Middle frontal gyrus (tissue), 1 donor: ENCODE data around the gene FAIM2.

Experiments used
- DNase-seq: peaks from one replicate; pipeline ENCODE4 v3.0.0-alpha.2; 2015; ENCODE audit warnings: low spot score; ENCODE audit errors: extremely low spot score

FAIM2 gene

GRCh38 chr12:49897276-49897675, 6.4 kb downstream of the FAIM2 start:
- DNase-seq, result no peak

GRCh38 chr12:49895773-49896172, 7.9 kb downstream of the FAIM2 start:
- no peak for DNase-seq

- no peak for DNase-seq
Measured at GRCh38 chr12:49894751-49895148, 8.9 kb downstream of the FAIM2 start.

- DNase-seq, result no peak
Measured at GRCh38 chr12:49893753-49894750, 9.6 kb downstream of the FAIM2 start.

DNA sequence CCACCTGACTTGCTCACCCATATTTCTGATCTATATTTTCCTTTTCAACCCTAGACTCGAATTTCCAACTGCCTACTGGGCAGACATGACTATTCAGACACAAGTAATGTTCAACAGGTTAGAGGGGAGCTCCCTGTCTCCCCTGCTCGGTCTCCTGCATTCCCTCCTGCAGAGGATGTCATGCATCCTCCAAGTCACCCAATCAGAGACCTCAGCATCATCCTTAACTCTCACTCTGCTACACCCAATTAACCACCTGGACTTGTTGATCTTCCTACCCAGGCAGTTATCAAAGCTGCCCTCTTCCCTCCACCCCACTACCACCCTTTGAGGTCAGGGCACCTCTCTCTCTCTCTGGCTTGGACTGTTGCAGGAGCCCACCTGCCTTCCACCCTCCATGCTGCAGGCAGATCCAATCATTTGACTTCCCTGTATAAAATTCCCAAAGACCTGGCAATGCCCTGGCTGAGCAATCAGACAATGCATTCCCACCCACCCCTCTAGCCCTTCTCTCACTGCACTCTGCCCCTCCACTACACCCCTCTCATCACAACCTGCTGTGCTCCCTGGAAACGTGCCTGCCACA, 10.9 kb downstream of the FAIM2 start:
- no peak for DNase-seq

- no peak for DNase-seq
Measured at GRCh38 chr12:49892084-49892731, 11.5 kb downstream of the FAIM2 start.

- DNase-seq, result no peak
Measured at GRCh38 chr12:49891476-49891875, 12.2 kb downstream of the FAIM2 start.

DNA sequence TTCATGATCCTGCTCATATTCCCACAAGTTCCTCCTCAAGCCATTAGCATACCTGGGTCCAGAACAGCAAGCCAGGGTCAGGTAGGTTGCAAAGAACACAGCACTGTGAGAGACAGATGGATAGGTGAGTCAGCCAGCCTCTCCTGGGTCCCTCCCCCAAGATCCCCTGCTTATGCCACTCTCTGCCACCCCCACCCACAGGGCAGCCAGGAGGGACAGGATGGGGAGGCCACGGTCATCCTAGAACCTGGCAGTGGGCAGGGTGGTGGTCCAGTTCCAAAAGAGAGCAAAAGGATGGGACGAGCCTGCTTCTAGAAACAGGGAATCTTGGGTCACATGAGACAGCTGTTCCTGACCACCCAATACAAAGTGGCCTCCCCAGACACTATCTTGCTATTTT, 12.7 kb downstream of the FAIM2 start:
- DNase-seq, result no peak

- DNase-seq, result no peak
Measured at GRCh38 chr12:49890096-49890461, 13.6 kb downstream of the FAIM2 start.

GRCh38 chr12:49889361-49890095, 14.2 kb downstream of the FAIM2 start:
- no peak for DNase-seq

DNA sequence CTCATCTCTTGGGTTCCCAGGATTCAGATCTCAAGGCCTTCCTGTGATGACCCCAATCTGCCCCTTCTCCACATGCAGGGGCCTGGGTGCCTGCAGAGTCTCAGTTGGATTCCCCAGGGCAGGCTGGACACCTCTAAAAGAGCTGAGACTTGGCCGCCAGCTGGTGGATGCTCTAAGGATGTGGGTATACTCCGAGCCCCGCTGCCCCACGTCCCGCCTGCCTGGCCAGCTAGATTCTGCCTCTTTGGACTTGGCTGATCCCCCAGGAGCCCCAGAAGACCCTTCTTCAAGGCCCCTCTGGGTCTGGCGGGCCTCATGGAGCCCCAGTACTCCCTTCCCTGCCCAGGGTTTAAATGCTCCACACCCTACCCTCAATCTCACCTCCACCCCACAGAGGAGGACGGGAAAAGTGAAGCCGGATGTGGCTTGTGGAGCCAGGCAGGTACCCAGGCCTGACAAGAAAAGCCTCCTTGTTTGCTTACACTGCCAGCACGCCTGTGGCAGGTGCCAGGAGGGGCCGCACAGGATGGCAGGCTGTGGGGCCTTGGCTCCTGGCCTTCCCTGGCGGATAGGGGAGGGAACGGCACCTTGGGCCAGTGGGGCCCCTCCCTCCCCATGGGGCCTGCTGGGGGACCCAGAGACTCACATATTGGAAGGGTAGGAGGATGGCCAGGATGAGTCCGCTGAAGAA, 15.1 kb downstream of the FAIM2 start:
- DNase-seq, result no peak

- DNase-seq, result no peak
Measured at GRCh38 chr12:49887536-49888401, 15.9 kb downstream of the FAIM2 start.

DNA sequence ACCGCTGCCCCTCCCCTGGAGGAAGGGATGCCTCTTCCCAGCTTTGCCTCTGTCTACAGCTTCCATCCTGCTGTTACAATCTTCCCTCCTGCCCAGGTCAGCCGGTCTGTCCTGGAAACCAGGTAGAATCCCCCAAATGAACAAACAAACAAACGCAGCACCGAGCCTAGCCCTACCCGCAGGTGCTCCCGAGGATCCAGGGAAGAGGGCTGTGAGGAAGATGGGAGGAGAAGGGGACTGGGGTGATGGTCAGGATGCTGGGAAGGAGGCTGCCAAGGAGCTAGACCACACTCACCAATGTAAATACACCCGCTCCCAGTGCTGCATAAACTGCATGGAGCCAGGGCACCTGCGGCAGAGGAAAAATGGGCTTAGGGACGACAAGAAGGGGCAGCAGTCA, 16.6 kb downstream of the FAIM2 start:
- no peak for DNase-seq

DNA sequence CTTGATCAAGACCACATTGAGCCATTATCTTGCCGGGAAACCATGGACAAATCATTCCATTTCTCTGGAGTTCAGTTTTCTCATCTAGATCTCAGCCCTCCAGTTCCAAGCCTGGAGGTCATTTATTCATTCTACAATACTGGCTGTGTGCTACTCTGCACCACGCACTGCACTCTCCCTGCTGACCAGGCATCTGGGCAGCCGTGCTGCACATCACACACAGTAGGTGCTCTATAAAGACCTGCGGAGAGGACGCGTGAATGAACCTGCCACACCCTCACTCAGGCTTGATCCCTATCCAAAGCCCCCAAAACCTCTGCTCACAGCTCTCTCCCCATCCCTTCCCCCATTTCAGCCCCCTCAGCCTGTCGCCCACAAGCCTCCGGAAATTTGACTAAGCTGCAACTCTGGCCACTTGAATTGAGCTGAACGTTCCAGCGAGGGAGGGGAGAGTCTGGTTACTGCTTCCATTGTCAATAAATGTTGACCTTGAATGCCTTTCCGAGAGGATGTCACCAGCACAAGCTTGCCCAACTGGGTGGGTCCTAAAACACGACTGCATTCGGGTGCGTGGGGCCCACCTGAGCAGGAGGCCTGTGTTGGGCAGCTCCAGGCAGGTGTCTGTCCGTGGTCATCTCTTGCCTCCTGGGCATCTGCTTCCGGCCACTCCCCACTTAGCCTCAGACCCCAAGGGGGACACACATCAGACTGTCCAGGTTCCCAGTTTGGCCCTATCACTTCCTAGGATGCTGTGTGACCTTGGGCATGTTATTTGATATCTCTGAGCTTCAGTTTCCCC, 17.8 kb downstream of the FAIM2 start:
- no peak for DNase-seq

GRCh38 chr12:49885118-49885517, 18.6 kb downstream of the FAIM2 start:
- no peak for DNase-seq

- DNase-seq, result no peak
Measured at GRCh38 chr12:49882851-49883464, 20.7 kb downstream of the FAIM2 start.

DNA sequence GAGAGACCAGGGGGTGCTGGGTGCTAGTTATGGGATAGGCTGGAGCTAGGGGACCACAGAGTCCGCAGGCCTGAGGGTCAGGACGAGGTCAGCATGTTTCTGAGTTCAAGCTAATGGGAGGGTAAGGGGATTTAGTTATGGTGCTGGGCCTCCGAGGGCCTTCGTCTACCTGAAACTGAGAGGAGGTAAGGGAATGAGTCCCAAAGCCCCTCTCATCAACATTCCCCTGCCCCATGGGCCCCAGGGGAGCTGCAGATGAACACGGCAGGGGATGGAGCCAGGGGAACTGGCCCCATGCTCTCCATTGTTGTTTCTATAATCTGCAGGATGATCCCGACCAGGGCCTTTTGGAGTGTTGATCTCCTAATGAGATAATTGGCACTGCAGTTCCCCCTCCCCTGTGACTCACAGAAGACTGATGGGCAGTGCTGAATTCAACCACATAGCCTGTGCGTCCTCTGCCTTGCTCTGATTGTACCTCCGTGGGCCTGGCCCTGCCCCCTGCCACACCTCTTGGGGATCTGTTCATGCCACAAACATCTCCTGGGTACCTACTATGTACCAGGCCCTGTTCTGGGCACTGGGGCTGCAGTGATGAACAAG, 21.4 kb downstream of the FAIM2 start:
- DNase-seq, result no peak
